H9 (cell line): ENCODE data around the gene SPRTN. TPM values are rescaled to one million over a fixed set of nuclear protein-coding genes. Genes with fewer than 3 reads are reported as not detected.

Experiments
- DNase-seq: peaks from one replicate; pipeline ENCODE4 v3.0.0-alpha.2; 2017
- H2AFZ ChIP-seq: one replicate; pipeline ENCODE4 v1.6.1; 2013; ENCODE audit warnings: mild to moderate bottlenecking, low read length, control low read depth, moderate library complexity
- H2AK5ac ChIP-seq: 2 replicates; pipeline ENCODE4 v1.6.1; 2013; ENCODE audit warnings: low read length, control low read depth, mixed read lengths; ENCODE audit not compliant: insufficient read length
- H2BK120ac ChIP-seq: one replicate; pipeline ENCODE4 v1.6.1; 2013; ENCODE audit warnings: low read depth, mild to moderate bottlenecking, low read length, control low read depth, inconsistent platforms; ENCODE audit not compliant: poor library complexity, severe bottlenecking
- H2BK12ac ChIP-seq: 2 replicates; pipeline ENCODE4 v1.6.1; 2013; ENCODE audit warnings: low read length, control low read depth, mixed read lengths, low read depth; ENCODE audit not compliant: insufficient read length
- H2BK15ac ChIP-seq: 2 replicates; pipeline ENCODE4 v1.6.1; 2013; ENCODE audit warnings: low read depth, low read length, control low read depth
- H2BK20ac ChIP-seq: one replicate; pipeline ENCODE4 v1.6.1; 2013; ENCODE audit warnings: low read depth, mild to moderate bottlenecking, low read length, control low read depth, inconsistent platforms; ENCODE audit not compliant: poor library complexity, severe bottlenecking
- H2BK5ac ChIP-seq: 2 replicates; pipeline ENCODE4 v1.6.1; 2013; ENCODE audit warnings: low read length, control low read depth, mixed read lengths; ENCODE audit not compliant: insufficient read length
- H3K14ac ChIP-seq: 2 replicates; pipeline ENCODE4 v1.6.1; 2013; ENCODE audit warnings: low read length, control low read depth; ENCODE audit not compliant: insufficient read depth
- H3K18ac ChIP-seq: 2 replicates; pipeline ENCODE4 v1.6.1; 2013; ENCODE audit warnings: low read depth, mild to moderate bottlenecking, mixed read lengths, low read length, control low read depth; ENCODE audit not compliant: insufficient read length
- H3K23ac ChIP-seq: 2 replicates; pipeline ENCODE4 v1.6.1; 2013; ENCODE audit warnings: low read length, control low read depth, mixed read lengths, low read depth; ENCODE audit not compliant: insufficient read length
- H3K23me2 ChIP-seq: 2 replicates; pipeline ENCODE4 v1.6.1; 2013; ENCODE audit warnings: low read depth, mild to moderate bottlenecking, mixed read lengths, low read length, control low read depth; ENCODE audit not compliant: insufficient read length, poor library complexity, severe bottlenecking
- H3K27ac ChIP-seq: 2 replicates; pipeline ENCODE4 v1.5.1; 2013; ENCODE audit warnings: low read length, control low read depth, mixed read lengths, low read depth; ENCODE audit not compliant: insufficient read length
- H3K27me3 ChIP-seq: 2 replicates; pipeline ENCODE4 v1.6.1; 2013; ENCODE audit warnings: low read length, control low read depth, inconsistent platforms; ENCODE audit not compliant: insufficient read depth
- H3K4ac ChIP-seq: 2 replicates; pipeline ENCODE4 v1.6.1; 2013; ENCODE audit warnings: low read depth, mild to moderate bottlenecking, control low read depth, inconsistent platforms, low read length, moderate library complexity
- H3K4me1 ChIP-seq: 2 replicates; pipeline ENCODE4 v1.6.1; 2013; ENCODE audit warnings: low read length, control low read depth, inconsistent platforms; ENCODE audit not compliant: insufficient read depth
- H3K4me2 ChIP-seq: 2 replicates; pipeline ENCODE4 v1.6.1; 2013; ENCODE audit warnings: low read length, control low read depth, mixed read lengths; ENCODE audit not compliant: insufficient read length, insufficient read depth
- H3K56ac ChIP-seq: 2 replicates; pipeline ENCODE4 v1.6.1; 2013; ENCODE audit warnings: low read depth, mild to moderate bottlenecking, mixed read lengths, low read length, control low read depth; ENCODE audit not compliant: insufficient read length
- H3K79me1 ChIP-seq: 2 replicates; pipeline ENCODE4 v1.6.1; 2013; ENCODE audit warnings: low read depth, mild to moderate bottlenecking, moderate library complexity, low read length, control low read depth, inconsistent platforms; ENCODE audit not compliant: insufficient read depth, poor library complexity, severe bottlenecking
- H3K79me2 ChIP-seq: 2 replicates; pipeline ENCODE4 v1.6.1; 2013; ENCODE audit warnings: low read length, control low read depth, inconsistent platforms; ENCODE audit not compliant: insufficient read depth
- H3K9ac ChIP-seq: 2 replicates; pipeline ENCODE4 v1.6.1; 2013; ENCODE audit warnings: low read length, control low read depth, mixed read lengths; ENCODE audit not compliant: insufficient read length; ENCODE audit errors: extremely low read depth
- H3K9me3 ChIP-seq: one replicate; pipeline ENCODE4 v1.6.1; 2013; ENCODE audit warnings: low read depth, low read length, inconsistent platforms; ENCODE audit not compliant: control insufficient read depth
- H3T11ph ChIP-seq: one replicate; pipeline ENCODE4 v1.6.1; 2013; ENCODE audit warnings: mild to moderate bottlenecking, low read length, control low read depth, inconsistent platforms
- H4K20me1 ChIP-seq: one replicate; pipeline ENCODE4 v1.6.1; 2013; ENCODE audit not compliant: control insufficient read depth, insufficient read length, insufficient read depth
- H4K5ac ChIP-seq: 2 replicates; pipeline ENCODE4 v1.6.1; 2013; ENCODE audit warnings: low read depth, mild to moderate bottlenecking, mixed read lengths, low read length, control low read depth; ENCODE audit not compliant: insufficient read length
- H4K8ac ChIP-seq: replicated peaks from 2 replicates; pipeline ENCODE4 v1.6.1; 2013; ENCODE audit warnings: low read length, control low read depth, mixed read lengths, low read depth; ENCODE audit not compliant: insufficient read length
- H4K91ac ChIP-seq: 2 replicates; pipeline ENCODE4 v1.6.1; 2013; ENCODE audit warnings: low read depth, mild to moderate bottlenecking, moderate library complexity, mixed read lengths, low read length, control low read depth; ENCODE audit not compliant: insufficient read length
- H3K27ac Mint-ChIP-seq, 3 experiments: 2 replicates in 2 of 3; 3 replicates in 1 of 3; pipeline ENCODE4 v1.8.0; 2020 to 2021; ENCODE audit warnings: mixed read lengths in 3 of 3, mild to moderate bottlenecking in 1 of 3, moderate library complexity in 1 of 3
- H3K27me3 Mint-ChIP-seq: 2 replicates; pipeline ENCODE4 v1.8.0; 2021; ENCODE audit warnings: low read depth, mild to moderate bottlenecking, moderate library complexity, mixed read lengths
- H3K36me3 Mint-ChIP-seq, 3 experiments: 2 replicates in 2 of 3; 3 replicates in 1 of 3; pipeline ENCODE4 v1.8.0; 2020 to 2021; ENCODE audit warnings: low read depth in 3 of 3, mixed read lengths in 3 of 3; ENCODE audit not compliant: insufficient read depth in 1 of 3
- H3K4me1 Mint-ChIP-seq, 2 experiments: 2 replicates each; pipeline ENCODE4 v1.8.0; 2020; ENCODE audit warnings: mixed read lengths in 2 of 2
- H3K4me3 Mint-ChIP-seq, 2 experiments: 2 replicates in 1 of 2; 3 replicates in 1 of 2; pipeline ENCODE4 v1.8.0; 2020 to 2021; ENCODE audit warnings: mild to moderate bottlenecking in 2 of 2, mixed read lengths in 2 of 2, moderate library complexity in 1 of 2
- H3K9me3 Mint-ChIP-seq, 2 experiments: 2 replicates in 1 of 2; 3 replicates in 1 of 2; pipeline ENCODE4 v1.8.0; 2020; ENCODE audit warnings: mild to moderate bottlenecking in 2 of 2, mixed read lengths in 2 of 2, moderate library complexity in 1 of 2
- CTCF ChIP-seq: fragments of 200-600 bp; sonication (generic); conservative IDR thresholded peaks from 3 replicates; pipeline ENCODE4 v1.8.0; 2021; ENCODE audit warnings: antibody characterized with exemption, mild to moderate bottlenecking
- total RNA-seq: library from RNA; stranded (reverse); gene quantifications from 2 replicates; pipeline ENCODE4 v1.2.1, GENCODE V29; 2021

The SPRTN gene
- total RNA-seq, 1 experiment from 2014 or later: 14.8 TPM

GRCh38 chr1:231386466-231386865, 48.4 kb downstream of the SPRTN start:
- Histone ChIP-seq H3K79me1 (no peaks in the 10 kb centered on the region), H3K4me1 (no peaks in the 10 kb centered on the region), H3K23me2 (no peaks in the 10 kb centered on the region), H4K20me1 (no peaks in the 10 kb centered on the region), H3K4me2 (no peak overlapping the region), H4K91ac (no peak overlapping the region), H3K9ac (no peak overlapping the region), H3K79me2 (no peaks in the 10 kb centered on the region), H2BK12ac (no peak overlapping the region), H3K56ac (no peak overlapping the region), H3K27ac (no peak overlapping the region), H2BK20ac (no peak overlapping the region), H3K4ac (no peak overlapping the region), H2BK5ac (no peak overlapping the region), H4K5ac (no peak overlapping the region), H3K27me3 (no peaks in the 10 kb centered on the region), H3K18ac (no peak overlapping the region), H4K8ac (no peak overlapping the region), H2AFZ (no peak overlapping the region), H2AK5ac (no peak overlapping the region), H2BK15ac (no peak overlapping the region), H3K23ac (no peak overlapping the region), H3K9me3 (no peaks in the 10 kb centered on the region), H2BK120ac (no peak overlapping the region), H3T11ph (no peak overlapping the region), H3K14ac (no peak overlapping the region)
- no peaks in the 10 kb centered on the region for H3K9me3 Mint-ChIP-seq
- no peak for DNase-seq
- H3K27me3 Mint-ChIP-seq: no peaks in the 10 kb centered on the region
- no peaks in the 10 kb centered on the region for H3K4me1 Mint-ChIP-seq
- H3K4me3 Mint-ChIP-seq: no peak overlapping the region
- no peak for TF ChIP-seq CTCF
- H3K36me3 Mint-ChIP-seq: no peaks in the 10 kb centered on the region
- H3K27ac Mint-ChIP-seq: no peak overlapping the region
